T-helper 9 cell (primary cell): ENCODE data around the gene RAI14.

Experiments
- DNase-seq: peaks from one replicate; pipeline ENCODE4 v3.0.0-alpha.2; 2020

RAI14 gene

DNA sequence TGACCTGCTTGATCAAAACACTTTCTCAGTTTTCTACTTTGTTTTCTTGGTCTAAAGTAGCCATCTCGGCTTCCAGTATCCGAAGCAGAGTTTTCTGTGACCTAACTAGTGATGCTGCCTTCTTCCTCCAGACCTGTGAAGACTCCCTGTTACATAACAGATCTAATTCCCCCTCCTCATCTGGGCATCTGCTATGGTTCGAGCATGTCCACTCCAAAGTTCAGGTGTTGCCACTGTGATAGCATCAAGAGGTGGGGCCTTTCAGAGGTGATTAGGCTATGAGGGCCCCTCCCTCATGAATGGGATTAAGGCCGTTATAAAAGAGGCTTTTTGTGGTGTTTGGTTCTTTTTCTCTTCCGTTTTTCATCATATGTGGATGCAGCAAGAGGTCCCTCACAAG, 203.1 kb downstream of the RAI14 start:
- DNase-seq: no peak

DNA sequence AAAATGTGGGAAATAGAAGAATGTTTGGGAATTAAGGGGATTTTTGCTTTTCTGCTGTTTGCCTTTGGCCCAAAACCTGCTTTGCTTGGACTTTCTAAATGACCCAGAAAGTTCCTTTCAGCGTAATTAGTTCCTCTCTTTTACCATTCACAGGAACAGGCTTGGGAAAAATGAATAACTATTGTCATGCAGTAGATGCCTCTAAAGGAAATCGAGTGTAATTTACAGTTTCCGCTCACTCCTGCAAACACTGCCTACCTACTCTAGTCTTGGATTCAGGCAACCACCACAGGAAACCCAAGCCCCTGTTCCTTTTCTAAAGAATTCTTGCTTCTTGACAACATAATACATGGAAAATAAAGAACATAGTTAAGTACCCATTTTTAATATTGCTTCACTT, 207.8 kb downstream of the RAI14 start:
- no peak for DNase-seq

GRCh38 chr5:34865091-34865490, 209.0 kb downstream of the RAI14 start:
- no peak for DNase-seq

GRCh38 chr5:34866989-34867471, 210.9 kb downstream of the RAI14 start:
- DNase-seq: no peak

DNA sequence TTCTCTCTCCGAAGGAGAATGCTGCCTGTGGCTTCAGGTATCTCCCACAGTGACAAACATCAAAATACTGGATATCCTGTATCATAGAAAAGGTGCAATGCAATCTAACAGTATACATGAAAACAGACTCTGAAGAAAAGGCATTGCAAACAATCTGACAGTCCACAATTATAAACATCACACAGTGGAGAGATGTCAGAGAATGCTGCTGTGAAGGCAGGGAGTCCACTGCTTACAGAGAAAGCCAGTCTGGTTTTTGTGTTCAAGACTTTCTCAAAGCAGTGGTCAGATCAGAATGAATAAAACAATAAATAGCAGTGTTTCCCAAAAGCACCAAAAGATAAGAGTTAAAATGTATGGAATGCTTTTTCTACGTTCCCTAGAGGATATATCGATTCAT, 211.5 kb downstream of the RAI14 start:
- no peak for DNase-seq

DNA sequence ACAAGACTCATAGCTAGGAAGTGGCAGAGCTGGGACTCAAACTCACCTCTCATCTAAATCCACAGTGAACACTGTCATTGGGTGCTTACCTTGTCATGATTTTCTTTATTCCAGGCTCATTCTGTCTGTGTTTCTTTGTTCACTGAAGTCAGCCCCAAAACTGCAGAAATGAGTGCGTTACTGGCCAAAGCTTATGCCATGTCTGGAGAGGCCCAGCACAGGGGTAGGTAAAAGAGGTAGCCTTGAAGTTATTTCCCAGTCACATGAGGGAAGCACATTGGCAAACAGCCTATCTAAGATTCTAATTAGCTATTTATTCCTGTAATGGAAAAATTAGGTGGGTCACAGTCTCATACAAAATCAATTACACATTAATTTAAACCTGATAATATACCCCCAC, 212.7 kb downstream of the RAI14 start:
- no peak for DNase-seq

GRCh38 chr5:34869256-34869655, 213.1 kb downstream of the RAI14 start:
- no peak for DNase-seq

GRCh38 chr5:34870382-34870781, 214.3 kb downstream of the RAI14 start:
- no peak for DNase-seq

DNA sequence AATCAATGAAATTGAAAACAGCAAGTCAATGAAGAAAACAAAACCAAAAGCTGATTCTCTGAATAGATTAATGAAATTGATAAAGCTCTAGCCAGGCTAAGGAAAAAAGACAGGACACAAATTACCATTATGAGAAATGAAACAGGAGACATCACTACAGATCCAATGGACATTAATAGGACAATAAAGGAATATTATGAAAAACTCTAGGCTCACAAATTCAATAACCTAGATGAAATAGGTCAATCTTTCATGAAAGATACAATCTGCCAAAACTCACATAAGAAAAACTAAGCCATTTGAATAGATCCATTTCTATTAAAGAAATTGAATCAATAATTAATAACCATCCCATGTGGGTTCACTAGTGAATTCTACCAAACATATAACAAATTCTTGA, 220.1 kb downstream of the RAI14 start:
- no peak for DNase-seq

GRCh38 chr5:34881246-34881645, 225.1 kb downstream of the RAI14 start:
- no peak for DNase-seq
